IMR-90 (cell line): ENCODE results near the gene KRT34. TPM values are rescaled to one million over a fixed set of nuclear protein-coding genes. Genes with fewer than 3 reads are reported as not detected.

Experiments
- ATAC-seq: fragments of 200-7000 bp; cut with Tn5 transposase; 2 replicates; pipeline ENCODE4 v1.9.1; 2020; ENCODE audit warnings: low read depth, mild to moderate bottlenecking, moderate library complexity
- BruUV-seq: library from RNA; stranded (reverse); fragments of 400-500 nt; replicated peaks from 2 replicates; lab custom pipeline; 2021; lab: Mats Ljungman, UMichigan
- CTCF ChIA-PET: fragments of 300-600 bp; formaldehyde crosslinking; extraction: SDS; loops from one replicate; lab custom pipeline; 2021; ENCODE audit warnings: antibody characterized with exemption; lab: Yijun Ruan, JAX
- POLR2A ChIA-PET: fragments of 300-600 bp; sonication (Branson Sonifier 250); formaldehyde crosslinking; loops from one replicate; lab custom pipeline; 2022; ENCODE audit warnings: antibody characterized with exemption; ENCODE audit not compliant: unreplicated experiment; lab: Charles Lee
- DNase-seq: peaks from one replicate; pipeline ENCODE4 v3.0.0; 2013
- H2AFZ ChIP-seq: replicated peaks from 2 replicates; pipeline ENCODE3; 2013; ENCODE audit warnings: low read length, mild to moderate bottlenecking; ENCODE audit not compliant: poor library complexity
- H2AK5ac ChIP-seq: 2 replicates; pipeline ENCODE4 v1.6.1; 2013; ENCODE audit warnings: low read depth, low read length, inconsistent platforms
- H2AK9ac ChIP-seq: replicated peaks from 2 replicates; pipeline ENCODE3; 2013; ENCODE audit warnings: mild to moderate bottlenecking, low read depth, low read length, moderate library complexity; ENCODE audit not compliant: poor library complexity
- H2BK120ac ChIP-seq: 2 replicates; pipeline ENCODE4 v1.6.1; 2013; ENCODE audit warnings: low read depth, low read length, inconsistent platforms
- H2BK15ac ChIP-seq: 3 replicates; pipeline ENCODE4 v1.6.1; 2013; ENCODE audit warnings: low read depth, low read length, inconsistent platforms
- H2BK20ac ChIP-seq: 2 replicates; pipeline ENCODE4 v1.6.1; 2013; ENCODE audit warnings: low read depth, mild to moderate bottlenecking, inconsistent platforms, low read length, moderate library complexity
- H2BK5ac ChIP-seq: 2 replicates; pipeline ENCODE4 v1.6.1; 2013; ENCODE audit warnings: mild to moderate bottlenecking, low read depth, low read length, inconsistent platforms; ENCODE audit not compliant: poor library complexity, severe bottlenecking
- H3K14ac ChIP-seq: replicated peaks from 2 replicates; pipeline ENCODE4 v1.6.1; 2013; ENCODE audit warnings: low read depth, low read length, inconsistent platforms
- H3K18ac ChIP-seq: 2 replicates; pipeline ENCODE4 v1.6.1; 2013; ENCODE audit warnings: low read depth, low read length, control low read depth
- H3K23ac ChIP-seq: 2 replicates; pipeline ENCODE4 v1.6.1; 2013; ENCODE audit warnings: low read depth, low read length, inconsistent platforms
- H3K27ac ChIP-seq: 2 replicates; pipeline ENCODE4 v1.5.1; 2013; ENCODE audit warnings: mild to moderate bottlenecking, control low read depth, low read length; ENCODE audit not compliant: insufficient read depth
- H3K27me3 ChIP-seq: 2 replicates; pipeline ENCODE4 v1.6.1; 2013; ENCODE audit warnings: low read length; ENCODE audit not compliant: control insufficient read depth, insufficient read depth
- H3K36me3 ChIP-seq: 2 replicates; pipeline ENCODE4 v1.6.1; 2013; ENCODE audit warnings: low read length, mixed read lengths; ENCODE audit not compliant: control insufficient read depth, insufficient read depth
- H3K4ac ChIP-seq: 2 replicates; pipeline ENCODE4 v1.6.1; 2013; ENCODE audit warnings: low read depth, low read length, inconsistent platforms
- H3K4me1 ChIP-seq: 2 replicates; pipeline ENCODE4 v1.6.1; 2013; ENCODE audit warnings: low read length, mixed read lengths; ENCODE audit not compliant: control insufficient read depth, insufficient read depth
- H3K4me2 ChIP-seq: 2 replicates; pipeline ENCODE4 v1.6.1; 2013; ENCODE audit warnings: low read depth, mild to moderate bottlenecking, control low read depth, low read length, moderate library complexity
- H3K4me3 ChIP-seq: 2 replicates; pipeline ENCODE4 v1.5.1; 2013; ENCODE audit warnings: low read depth, mild to moderate bottlenecking, control low read depth, low read length, moderate library complexity; ENCODE audit not compliant: insufficient read depth
- H3K56ac ChIP-seq: 2 replicates; pipeline ENCODE4 v1.6.1; 2013; ENCODE audit warnings: low read length, inconsistent platforms; ENCODE audit not compliant: insufficient read depth; ENCODE audit errors: extremely low read depth
- H3K79me1 ChIP-seq, 2 experiments: 2 replicates each; pipeline ENCODE4 v1.6.1; 2013; ENCODE audit warnings: low read length in 2 of 2, inconsistent platforms in 1 of 2, low read depth in 1 of 2
- H3K9ac ChIP-seq: 2 replicates; pipeline ENCODE4 v1.6.1; 2013; ENCODE audit warnings: low read depth, low read length, control low read depth
- H3K9me1 ChIP-seq: 2 replicates; pipeline ENCODE4 v1.6.1; 2013; ENCODE audit warnings: low read length, inconsistent platforms; ENCODE audit not compliant: insufficient read depth
- H3K9me3 ChIP-seq: 2 replicates; pipeline ENCODE4 v1.6.1; 2013; ENCODE audit warnings: low read length; ENCODE audit not compliant: control insufficient read depth, insufficient read depth
- H4K20me1 ChIP-seq: 2 replicates; pipeline ENCODE4 v1.6.1; 2013; ENCODE audit warnings: low read length, inconsistent platforms; ENCODE audit not compliant: insufficient read depth
- H4K5ac ChIP-seq: 2 replicates; pipeline ENCODE4 v1.6.1; 2013; ENCODE audit warnings: mild to moderate bottlenecking, low read depth, low read length, control low read depth
- H4K8ac ChIP-seq, 2 experiments: 2 replicates each; pipeline ENCODE4 v1.6.1; 2013; ENCODE audit warnings: low read depth in 2 of 2, low read length in 2 of 2, control low read depth in 1 of 2, inconsistent platforms in 1 of 2
- H4K91ac ChIP-seq: 2 replicates; pipeline ENCODE4 v1.6.1; 2013; ENCODE audit warnings: low read depth, low read length, inconsistent platforms; ENCODE audit not compliant: insufficient read depth
- CEBPB ChIP-seq: IDR thresholded peaks from 2 replicates; pipeline ENCODE4 v1.6.1; 2012; ENCODE audit warnings: low read depth, low read length, improper control_type of control experiment
- CHD1 ChIP-seq: IDR thresholded peaks from 2 replicates; pipeline ENCODE4 v1.6.1; 2012; ENCODE audit warnings: low read depth, low read length, improper control_type of control experiment
- POLR2A ChIP-seq: IDR thresholded peaks from 2 replicates; pipeline ENCODE4 v1.6.1; 2012; ENCODE audit warnings: mild to moderate bottlenecking, low read depth, low read length
- RAD21 ChIP-seq: IDR thresholded peaks from 2 replicates; pipeline ENCODE4 v1.6.1; 2012; ENCODE audit warnings: low read length, improper control_type of control experiment
- RFX5 ChIP-seq: IDR thresholded peaks from 2 replicates; pipeline ENCODE4 v1.8.0; 2012; ENCODE audit warnings: low read depth, mild to moderate bottlenecking, low read length, moderate library complexity
- WGBS, 2 experiments: methylation state at CpG; one replicate each; pipeline versions ENCODE4 v1.1.5 to v1.1.7; 2013; ENCODE audit warnings: missing lambda C conversion rate in 2 of 2; ENCODE audit not compliant: insufficient read length in 1 of 2; ENCODE audit errors: extremely low coverage in 2 of 2; 5-methylcytosine and 5-hydroxymethylcytosine counted together
- dilution Hi-C: fragments of 300-500 bp; cut with HindIII; formaldehyde crosslinking; loops from one replicate; pipeline ENCODE4 v1.14.3; 2018; ENCODE audit warnings: low sequenced_read_pairs; ENCODE audit not compliant: unreplicated experiment
- in situ Hi-C: fragments of 300-500 bp; cut with MboI; formaldehyde crosslinking; loops from 3 replicates; pipeline ENCODE4 v1.14.3; 2019; ENCODE audit warnings: low sequenced_read_pairs, inconsistent platforms, mixed read lengths
- intact Hi-C: fragments of 100-400 bp; cut with micrococcal nuclease; formaldehyde crosslinking; loops from 2 replicates; pipeline ENCODE4 v1.10.0; 2022
- polyA plus RNA-seq, 3 experiments: library from polyadenylated mRNA; depleted of rRNA; stranded (reverse); fragments of >200 nt; gene quantifications; 2 replicates each; pipeline ENCODE4 v1.2.3, GENCODE V29; 2012; ENCODE audit warnings: low replicate concordance in 1 of 3
- total RNA-seq: library from RNA; depleted of rRNA; stranded (reverse); fragments of >200 nt; gene quantifications from 2 replicates; pipeline ENCODE4 v1.2.3, GENCODE V29; 2012
- TF ChIP-seq, protein P1 (sequence below): fragments of 150-350 bp; IDR thresholded peaks from 2 replicates; pipeline ENCODE4 v1.6.1; 2016; ENCODE audit warnings: low read depth, mild to moderate bottlenecking, low read length, moderate library complexity, borderline replicate concordance

KRT34 gene
- total and polyA plus RNA-seq, 2 of the 4 experiments (the other 2 are of a cell fraction), result 3.4 to 3.6 TPM

DNA sequence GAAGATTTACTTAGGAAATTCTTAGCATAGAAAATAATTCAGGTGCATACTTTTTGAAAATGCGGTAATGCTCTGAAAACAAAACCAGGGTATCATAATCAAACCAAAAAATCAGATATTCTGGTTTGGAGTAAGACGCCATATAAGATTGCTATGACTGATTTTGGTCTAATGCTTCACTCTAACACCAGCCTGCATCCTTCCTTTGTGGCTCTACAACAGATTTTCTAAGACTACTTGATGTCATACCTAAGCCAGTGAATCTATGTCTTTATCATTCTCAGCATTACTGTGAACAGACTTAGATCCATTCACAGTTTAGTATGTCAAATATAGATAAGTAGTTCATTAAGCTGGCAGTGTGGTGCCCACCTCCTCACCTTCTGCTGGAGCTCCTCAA is 13.1 kb downstream of the KRT34 start:
- Histone ChIP-seq H4K91ac (no peak overlapping the region), H4K20me1 (no peaks in the 10 kb centered on the region), H2BK5ac (no peak overlapping the region), H3K27ac (no peak overlapping the region), H3K4ac (no peak overlapping the region), H3K9me1 (no peaks in the 10 kb centered on the region), H3K18ac (no peak overlapping the region), H3K14ac (no peak overlapping the region), H3K9me3 (0 out of 2 replicates have a peak, but pooled peaks cover under 1% of the 10 kb centered on the region), H3K9ac (no peak overlapping the region), H2AK9ac (no peak overlapping the region), H3K23ac (no peak overlapping the region), H3K4me1 (peaks cover 8% of the 10 kb centered on the region; the same call in 1 of the 2 replicates), H3K27me3 (no peaks in the 10 kb centered on the region), H2AK5ac (no peak overlapping the region), H3K79me1 (no peaks in the 10 kb centered on the region), H3K4me2 (no peak overlapping the region), H4K5ac (no peak overlapping the region), H2BK20ac (no peak overlapping the region), H2AFZ (no peak overlapping the region), H3K56ac (no peak overlapping the region), H3K4me3 (no peak overlapping the region), H3K36me3 (no peaks in the 10 kb centered on the region), H2BK120ac (no peak overlapping the region), H4K8ac (no peak overlapping the region), H2BK15ac (no peak overlapping the region)
- ATAC-seq (no peak), DNase-seq (no peak)
- ChIA-PET POLR2A (no interaction called here), CTCF (no interaction called here)
- no CpG with 5 or more reads among the region's 2 CpGs for WGBS, 2 experiments
- dilution Hi-C loops, result no loop called here
- intact Hi-C loops, result no loop called here
- BruUV-seq, result no TSS peak
- TF ChIP-seq, protein P1, sequence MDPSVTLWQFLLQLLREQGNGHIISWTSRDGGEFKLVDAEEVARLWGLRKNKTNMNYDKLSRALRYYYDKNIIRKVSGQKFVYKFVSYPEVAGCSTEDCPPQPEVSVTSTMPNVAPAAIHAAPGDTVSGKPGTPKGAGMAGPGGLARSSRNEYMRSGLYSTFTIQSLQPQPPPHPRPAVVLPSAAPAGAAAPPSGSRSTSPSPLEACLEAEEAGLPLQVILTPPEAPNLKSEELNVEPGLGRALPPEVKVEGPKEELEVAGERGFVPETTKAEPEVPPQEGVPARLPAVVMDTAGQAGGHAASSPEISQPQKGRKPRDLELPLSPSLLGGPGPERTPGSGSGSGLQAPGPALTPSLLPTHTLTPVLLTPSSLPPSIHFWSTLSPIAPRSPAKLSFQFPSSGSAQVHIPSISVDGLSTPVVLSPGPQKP, result no peak
- TF ChIP-seq CEBPB (no peak), RAD21 (no peak), RFX5 (no peak), POLR2A (no peak), CHD1 (no peak)
- in situ Hi-C loops, result no loop called here
